GM19023 (cell line): ENCODE measurements around the gene EYS.
"Not testable (repeated sequence)": the region's sequence is repeated elsewhere in the genome, so short reads cannot be mapped to it uniquely, and the experiment has no call there.

Experiments
- ATAC-seq: cut with Tn5 transposase; IDR thresholded peaks from one replicate; pipeline ENCODE4 v1.9.1; 2021; ENCODE audit warnings: mild to moderate bottlenecking, moderate library complexity; ENCODE audit not compliant: unreplicated experiment

EYS gene

GRCh38 chr6:65113581-65113980, 593.4 kb downstream of the EYS start:
- ATAC-seq, result no peak

GRCh38 chr6:65112435-65112834, 594.6 kb downstream of the EYS start:
- ATAC-seq, result no peak

GRCh38 chr6:65110031-65110430, 597.0 kb downstream of the EYS start:
- ATAC-seq, result no peak

- ATAC-seq, result no peak
These were observed 608.7 kb downstream of the EYS start for GRCh38 chr6:65098349-65098748.

GRCh38 chr6:65091561-65091960, 615.5 kb downstream of the EYS start:
- no peak for ATAC-seq

GRCh38 chr6:65088575-65088974, 618.5 kb downstream of the EYS start:
- ATAC-seq, result no peak

- ATAC-seq, result no peak
These were observed 625.3 kb downstream of the EYS start for GRCh38 chr6:65081756-65082155.

GRCh38 chr6:65075705-65076230, 631.3 kb downstream of the EYS start:
- no peak for ATAC-seq

GRCh38 chr6:65072500-65072899, 634.5 kb downstream of the EYS start:
- no peak for ATAC-seq

GRCh38 chr6:65071480-65071879, 635.5 kb downstream of the EYS start:
- no peak for ATAC-seq

- no peak for ATAC-seq
These were observed 642.2 kb downstream of the EYS start for GRCh38 chr6:65064844-65065243.

- ATAC-seq, result no peak
These were observed 647.5 kb downstream of the EYS start for GRCh38 chr6:65059568-65059967.

- ATAC-seq, result no peak
These were observed 651.5 kb downstream of the EYS start for GRCh38 chr6:65055545-65055944.

- ATAC-seq, result no peak
These were observed 654.4 kb downstream of the EYS start for GRCh38 chr6:65052626-65053025.

GRCh38 chr6:65045801-65046200, 661.2 kb downstream of the EYS start:
- no peak for ATAC-seq

GRCh38 chr6:65014006-65014405, 693.0 kb downstream of the EYS start:
- no peak for ATAC-seq

GRCh38 chr6:65006788-65007187, 700.2 kb downstream of the EYS start:
- ATAC-seq, result no peak

GRCh38 chr6:65004283-65004682, 702.7 kb downstream of the EYS start:
- ATAC-seq, result no peak

- ATAC-seq, result not testable (repeated sequence)
These were observed 704.1 kb downstream of the EYS start for GRCh38 chr6:65002882-65003281.

- no peak for ATAC-seq
These were observed 706.2 kb downstream of the EYS start for GRCh38 chr6:65000815-65001214.

GRCh38 chr6:64998204-64998603, 708.8 kb downstream of the EYS start:
- ATAC-seq, result no peak

- no peak for ATAC-seq
These were observed 710.7 kb downstream of the EYS start for GRCh38 chr6:64996301-64996700.

- ATAC-seq, result no peak
These were observed 716.2 kb downstream of the EYS start for GRCh38 chr6:64990652-64991304.
